GM20000 (cell line): ENCODE measurements around the gene TXNDC5.

Experiments used
- DNase-seq: peaks from one replicate; pipeline ENCODE4 v3.0.0; 2012; ENCODE audit warnings: low spot score
- TF ChIP-seq, protein P1 (sequence below): IDR thresholded peaks from 2 replicates; pipeline ENCODE4 v1.5.1; 2012; ENCODE audit warnings: mild to moderate bottlenecking, control low read depth; ENCODE audit errors: extremely low read depth, missing control alignments

TXNDC5 gene

DNA sequence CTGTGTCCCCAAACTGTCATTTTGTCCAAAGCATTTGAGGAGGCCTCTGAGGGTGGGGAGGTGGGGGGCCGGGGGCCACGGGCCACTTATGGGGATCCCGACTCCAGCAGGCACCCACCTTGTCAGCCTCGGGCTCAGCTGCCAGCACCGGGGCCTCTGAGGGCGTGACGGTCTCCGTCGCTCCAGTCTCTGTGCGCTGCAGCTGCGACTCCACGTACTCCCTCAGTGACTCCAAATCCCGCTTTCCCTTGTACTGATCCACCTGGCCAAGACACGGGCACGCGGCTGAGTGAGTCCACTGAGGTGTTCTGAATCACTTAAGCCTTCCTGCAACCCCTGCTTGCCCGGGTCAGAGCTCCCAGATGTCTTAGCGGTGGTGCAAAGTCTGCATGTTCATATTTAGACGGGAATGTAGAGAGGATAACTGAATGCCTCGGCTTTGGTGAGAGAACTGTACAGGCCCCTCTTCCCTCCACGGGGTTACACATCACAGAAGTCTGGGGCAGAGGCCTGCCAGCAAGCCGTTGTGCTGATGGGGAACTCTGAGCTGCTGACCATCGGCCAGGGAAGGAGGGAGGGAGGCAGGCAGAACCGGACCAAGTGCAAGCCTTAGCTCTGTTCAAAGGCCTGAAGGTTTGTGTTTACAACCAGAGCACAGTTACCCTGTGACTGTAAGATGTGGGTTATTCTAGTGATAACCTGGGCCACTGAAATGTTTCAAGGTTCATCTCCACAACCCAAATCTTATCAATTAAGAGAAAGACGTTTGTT, 21.8 kb downstream of the TXNDC5 start:
- TF ChIP-seq, protein P1, sequence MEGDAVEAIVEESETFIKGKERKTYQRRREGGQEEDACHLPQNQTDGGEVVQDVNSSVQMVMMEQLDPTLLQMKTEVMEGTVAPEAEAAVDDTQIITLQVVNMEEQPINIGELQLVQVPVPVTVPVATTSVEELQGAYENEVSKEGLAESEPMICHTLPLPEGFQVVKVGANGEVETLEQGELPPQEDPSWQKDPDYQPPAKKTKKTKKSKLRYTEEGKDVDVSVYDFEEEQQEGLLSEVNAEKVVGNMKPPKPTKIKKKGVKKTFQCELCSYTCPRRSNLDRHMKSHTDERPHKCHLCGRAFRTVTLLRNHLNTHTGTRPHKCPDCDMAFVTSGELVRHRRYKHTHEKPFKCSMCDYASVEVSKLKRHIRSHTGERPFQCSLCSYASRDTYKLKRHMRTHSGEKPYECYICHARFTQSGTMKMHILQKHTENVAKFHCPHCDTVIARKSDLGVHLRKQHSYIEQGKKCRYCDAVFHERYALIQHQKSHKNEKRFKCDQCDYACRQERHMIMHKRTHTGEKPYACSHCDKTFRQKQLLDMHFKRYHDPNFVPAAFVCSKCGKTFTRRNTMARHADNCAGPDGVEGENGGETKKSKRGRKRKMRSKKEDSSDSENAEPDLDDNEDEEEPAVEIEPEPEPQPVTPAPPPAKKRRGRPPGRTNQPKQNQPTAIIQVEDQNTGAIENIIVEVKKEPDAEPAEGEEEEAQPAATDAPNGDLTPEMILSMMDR = no peak
- DNase-seq = no peak

GRCh38 chr6:7887278-7887991, 23.2 kb downstream of the TXNDC5 start:
- no peak for DNase-seq
- TF ChIP-seq, protein P1 = no peak

GRCh38 chr6:7886132-7886531, 24.5 kb downstream of the TXNDC5 start:
- no peak for DNase-seq
- TF ChIP-seq, protein P1 = no peak

- TF ChIP-seq, protein P1 = no peak
- DNase-seq = no peak
Measured at GRCh38 chr6:7883381-7883780, 27.2 kb downstream of the TXNDC5 start.

DNA sequence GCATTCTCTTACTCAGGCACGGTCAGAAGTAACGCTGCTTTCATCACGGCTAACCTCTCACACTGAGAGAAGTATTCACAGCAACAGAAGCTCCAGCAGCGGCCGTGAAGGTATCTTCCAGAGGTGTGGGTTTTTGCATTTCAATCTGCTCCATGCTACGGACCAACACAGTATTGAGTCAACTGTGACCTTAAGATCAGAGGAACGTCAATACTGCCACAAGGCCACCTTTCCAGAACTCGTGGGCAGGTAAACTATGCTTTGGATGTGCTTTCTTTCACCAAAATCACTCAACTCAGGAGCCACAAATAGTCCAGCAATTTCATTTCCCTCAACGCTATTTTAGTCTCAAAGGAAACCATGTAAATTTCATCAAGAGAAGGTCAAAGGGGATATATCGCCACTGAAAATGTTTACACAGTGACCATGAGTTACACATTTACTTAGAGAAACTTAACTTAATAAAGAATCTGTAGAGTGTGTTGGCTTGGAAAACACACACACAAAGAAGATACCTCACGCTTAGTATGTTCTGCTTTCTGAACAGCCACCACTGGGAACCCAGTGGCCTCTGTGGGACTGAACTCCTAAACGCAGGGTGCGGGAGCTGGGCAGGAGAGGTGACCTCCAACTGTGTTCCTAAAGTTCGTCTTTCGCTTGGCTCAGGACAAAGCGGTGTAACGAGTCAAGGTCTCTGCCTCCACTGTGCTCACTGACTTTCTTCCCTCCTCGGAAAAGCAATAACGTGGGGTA, 27.9 kb downstream of the TXNDC5 start:
- TF ChIP-seq, protein P1 = no peak

DNA sequence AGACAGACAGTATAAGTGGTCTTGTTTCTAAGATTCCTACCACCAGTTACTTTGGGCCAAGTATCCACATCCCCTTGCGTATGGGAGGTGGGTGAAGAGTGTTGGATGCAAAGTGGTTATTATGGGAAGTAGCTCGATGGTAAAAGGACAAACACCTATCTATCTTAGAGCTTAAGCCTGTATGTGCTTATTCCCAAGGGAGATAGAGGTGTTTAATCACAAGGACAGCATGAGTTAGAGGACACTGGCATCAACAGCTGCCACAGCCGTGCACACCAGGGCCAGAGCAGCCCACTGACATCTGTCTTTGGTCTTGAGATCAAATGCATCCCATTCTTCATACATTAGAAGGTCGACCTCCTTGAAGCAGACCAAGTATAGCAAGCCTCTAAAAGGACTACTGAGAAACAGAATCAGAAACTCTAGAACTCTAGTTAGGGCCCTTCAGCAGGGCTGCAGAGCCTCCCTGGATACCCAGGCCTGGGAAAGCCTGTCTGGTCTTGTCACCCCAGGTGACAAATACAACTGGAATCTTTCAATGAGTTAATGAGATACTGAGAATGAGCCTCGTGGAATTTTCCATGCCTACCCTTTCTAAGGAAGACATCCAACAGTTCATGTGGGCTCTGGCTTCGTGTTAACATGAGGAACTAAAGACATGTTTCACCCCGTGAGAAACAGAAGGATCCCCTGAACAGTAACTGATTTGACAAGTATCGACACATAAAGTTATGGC, 28.7 kb downstream of the TXNDC5 start:
- TF ChIP-seq, protein P1 = no peak
- DNase-seq = no peak

More for the DNA sequence above, 27.9 kb downstream of the TXNDC5 start:
- no peak for DNase-seq
